ENCODE measurements around the gene SPEG. TPM values are rescaled to one million over a fixed set of nuclear protein-coding genes. Genes with fewer than 3 reads are reported as not detected.

SPEG gene
- total RNA-seq, 1 experiment from 2014 or later: 13.9 TPM

DNA sequence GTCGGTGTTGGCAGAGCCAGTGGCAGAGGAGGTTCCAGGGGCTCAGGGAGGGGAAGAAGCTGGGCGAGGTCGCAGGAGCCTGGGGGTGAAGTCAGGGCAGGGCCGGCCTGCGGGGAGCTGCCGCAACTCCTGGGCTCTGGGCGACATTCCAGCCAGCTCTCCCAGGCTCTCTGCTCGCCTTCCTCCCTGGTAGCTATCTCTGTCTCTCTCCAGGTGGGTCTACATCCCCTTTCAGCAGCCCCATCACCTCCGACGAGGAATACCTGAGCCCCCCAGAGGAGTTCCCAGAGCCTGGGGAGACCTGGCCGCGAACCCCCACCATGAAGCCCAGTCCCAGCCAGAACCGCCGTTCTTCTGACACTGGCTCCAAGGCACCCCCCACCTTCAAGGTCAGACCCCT is 27.0 kb downstream of the SPEG start:
- no peak for DNase-seq (ENCODE audit: low read depth)

DNA sequence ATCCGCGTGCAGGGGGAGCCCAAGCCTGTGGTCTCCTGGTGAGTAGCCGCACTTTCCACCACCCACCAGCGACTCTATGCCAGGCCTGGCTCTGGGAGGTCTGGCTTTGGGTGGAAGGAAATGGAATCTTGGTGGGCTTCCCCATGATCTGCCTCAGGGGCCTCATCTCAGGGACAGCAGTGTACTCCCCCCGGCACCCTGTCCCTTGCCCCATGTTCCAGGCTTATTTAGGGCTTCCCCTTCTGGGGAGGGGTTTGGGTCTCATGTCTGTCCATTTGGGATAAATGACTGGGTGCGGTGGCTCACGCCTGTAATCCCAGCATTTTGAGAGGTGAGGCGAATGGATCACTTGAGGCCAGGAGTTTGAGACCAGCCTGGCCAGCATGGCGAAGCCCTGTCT is 27.7 kb downstream of the SPEG start:
- DNase-seq (ENCODE audit: low read depth): no peak

DNA sequence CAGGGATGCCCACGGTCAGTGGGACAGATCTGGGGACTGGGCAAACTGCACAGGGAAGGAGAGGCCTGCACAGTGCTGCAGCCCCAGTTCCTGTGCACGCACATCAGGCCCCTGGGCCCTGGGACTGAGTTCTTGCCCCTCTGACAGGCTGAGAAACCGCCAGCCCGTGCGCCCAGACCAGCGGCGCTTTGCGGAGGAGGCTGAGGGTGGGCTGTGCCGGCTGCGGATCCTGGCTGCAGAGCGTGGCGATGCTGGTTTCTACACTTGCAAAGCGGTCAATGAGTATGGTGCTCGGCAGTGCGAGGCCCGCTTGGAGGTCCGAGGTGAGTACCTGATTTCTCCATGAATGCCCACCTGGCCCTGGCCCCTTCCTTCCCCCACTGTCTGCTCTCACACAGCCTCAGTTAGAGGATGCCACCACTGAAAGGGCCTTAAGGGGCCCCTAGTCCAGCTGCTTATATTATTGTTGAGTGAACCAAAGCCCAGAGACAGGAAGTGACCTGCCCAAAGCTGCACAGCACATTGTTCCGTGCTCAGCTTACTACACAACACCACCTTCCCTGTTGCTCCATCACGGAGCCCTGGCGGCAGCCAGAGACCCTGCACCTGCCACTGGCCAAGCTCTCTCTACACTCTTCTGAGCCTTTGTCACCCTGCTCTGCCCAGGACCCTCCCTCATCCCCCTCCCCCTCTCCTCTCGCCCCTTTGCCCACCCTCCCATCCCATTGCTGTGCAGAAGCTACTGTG is 29.8 kb downstream of the SPEG start:
- DNase-seq (ENCODE audit: low read depth): no peak

DNA sequence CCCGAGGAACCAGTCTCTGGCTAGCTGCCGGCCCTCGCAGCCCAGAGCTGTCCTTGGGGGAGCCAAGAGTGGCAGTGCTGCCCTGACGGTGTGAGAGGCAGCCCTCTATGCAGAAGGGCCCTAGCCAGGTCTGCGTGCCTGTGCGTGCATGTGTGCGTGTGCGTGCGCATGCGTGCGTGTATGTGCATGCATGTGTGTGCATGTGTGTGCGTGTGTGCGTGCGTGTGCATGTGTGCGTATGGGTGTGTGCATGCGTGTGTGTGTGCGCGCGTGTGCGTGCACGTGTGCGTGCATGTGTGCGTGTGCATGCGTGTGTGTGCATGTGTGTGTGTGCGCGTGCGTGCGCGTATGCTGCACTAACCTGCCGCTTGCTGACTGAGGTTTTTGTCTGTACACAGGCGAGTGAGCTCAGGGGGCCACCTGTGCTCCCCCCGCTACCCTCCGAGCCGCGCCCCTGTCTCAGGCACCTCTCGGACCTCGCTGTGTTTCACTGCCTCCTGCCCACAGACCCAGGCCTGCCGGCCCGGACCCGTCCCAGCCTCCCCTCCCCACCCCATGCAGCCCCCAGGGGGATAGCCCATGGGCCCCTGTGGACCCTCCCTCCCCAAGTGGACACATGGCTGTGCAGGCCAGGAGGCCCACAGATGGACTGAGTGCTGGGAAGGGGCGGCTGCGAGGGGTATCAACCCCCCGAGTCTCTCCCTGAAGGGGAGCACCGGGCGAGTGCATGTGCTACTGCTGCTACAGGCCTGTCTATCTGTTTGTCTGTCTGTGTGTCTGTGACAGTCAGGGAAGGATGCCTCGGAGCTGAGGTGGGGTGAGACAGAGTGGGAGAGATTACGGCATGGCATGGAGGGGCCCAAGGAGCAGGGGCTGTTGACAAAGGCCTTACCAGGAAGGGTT is 31.3 kb downstream of the SPEG start:
- no peak for DNase-seq (ENCODE audit: low read depth)

DNA sequence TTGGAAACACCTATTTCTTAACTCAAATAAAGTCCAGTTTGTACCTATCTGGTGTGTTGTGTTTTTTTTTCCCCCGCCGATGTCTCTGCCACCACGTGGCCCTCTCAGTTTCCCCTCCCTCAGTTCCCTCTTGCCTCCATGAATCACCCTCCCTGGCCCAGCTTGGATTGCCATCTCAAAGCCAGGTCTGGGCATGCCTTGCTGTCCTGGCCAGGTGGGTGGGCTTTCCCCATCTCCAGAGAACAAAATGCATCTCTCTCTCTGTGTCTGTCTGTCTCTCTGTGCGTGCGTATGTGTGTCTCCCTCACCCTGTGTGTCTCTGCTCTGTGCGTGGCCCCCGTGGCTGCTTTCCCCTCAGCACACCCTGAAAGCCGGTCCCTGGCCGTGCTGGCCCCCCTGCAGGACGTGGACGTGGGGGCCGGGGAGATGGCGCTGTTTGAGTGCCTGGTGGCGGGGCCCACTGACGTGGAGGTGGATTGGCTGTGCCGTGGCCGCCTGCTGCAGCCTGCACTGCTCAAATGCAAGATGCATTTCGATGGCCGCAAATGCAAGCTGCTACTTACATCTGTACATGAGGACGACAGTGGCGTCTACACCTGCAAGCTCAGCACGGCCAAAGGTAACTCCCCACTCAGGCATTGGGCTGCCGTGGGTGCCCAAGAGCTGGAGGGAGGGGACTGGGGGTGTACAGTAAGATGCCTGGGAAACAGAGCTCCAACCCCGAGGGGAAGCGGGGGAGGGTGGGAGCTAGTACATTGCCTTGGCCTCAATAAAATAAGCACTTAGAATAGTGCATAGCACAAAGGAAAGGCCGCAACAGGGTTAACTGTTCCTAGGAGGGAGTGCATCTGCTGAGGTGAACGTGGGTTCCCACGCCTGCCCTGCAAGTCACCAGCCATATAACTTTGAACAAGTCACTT is 32.4 kb downstream of the SPEG start:
- DNase-seq (ENCODE audit: low read depth): no peak

DNA sequence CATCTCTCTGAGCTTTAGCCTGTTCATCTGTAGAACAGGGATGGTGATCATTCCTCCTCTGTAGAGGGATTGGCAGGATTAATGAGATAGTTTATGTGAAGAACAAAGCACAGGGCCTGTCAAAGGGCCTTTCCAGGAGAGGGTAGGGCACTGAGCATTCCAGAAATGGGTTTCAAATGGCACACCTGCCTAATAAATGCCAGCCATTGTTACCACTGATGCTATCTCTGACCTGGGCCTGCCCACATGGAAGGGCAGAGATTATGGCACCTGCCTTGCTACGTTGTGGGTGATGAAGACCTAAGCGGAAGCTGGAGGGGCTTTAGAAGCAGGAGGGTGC is 33.1 kb downstream of the SPEG start:
- DNase-seq (ENCODE audit: low read depth): no peak

DNA sequence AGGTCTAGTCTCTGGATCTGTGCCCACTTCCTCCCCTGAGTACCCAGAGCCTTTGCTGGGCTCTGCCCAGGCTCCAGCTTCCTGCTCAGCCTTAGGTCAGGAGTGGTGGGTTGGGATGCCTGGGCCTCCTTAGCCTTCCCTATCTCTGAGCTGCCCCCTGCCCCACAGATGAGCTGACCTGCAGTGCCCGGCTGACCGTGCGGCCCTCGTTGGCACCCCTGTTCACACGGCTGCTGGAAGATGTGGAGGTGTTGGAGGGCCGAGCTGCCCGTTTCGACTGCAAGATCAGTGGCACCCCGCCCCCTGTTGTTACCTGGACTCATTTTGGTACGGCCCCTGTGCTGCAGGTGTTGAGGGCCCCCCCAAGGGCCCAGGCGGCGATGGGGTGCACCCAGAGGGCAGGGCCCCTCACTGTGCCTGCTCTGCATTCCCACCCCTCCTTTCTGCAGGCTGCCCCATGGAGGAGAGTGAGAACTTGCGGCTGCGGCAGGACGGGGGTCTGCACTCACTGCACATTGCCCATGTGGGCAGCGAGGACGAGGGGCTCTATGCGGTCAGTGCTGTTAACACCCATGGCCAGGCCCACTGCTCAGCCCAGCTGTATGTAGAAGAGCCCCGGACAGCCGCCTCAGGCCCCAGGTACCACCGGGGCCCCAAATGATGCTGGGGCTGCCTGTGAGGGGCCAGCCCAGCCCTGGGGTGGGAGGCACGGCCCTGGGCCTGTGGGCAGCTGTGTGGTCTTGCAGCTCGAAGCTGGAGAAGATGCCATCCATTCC is 34.0 kb downstream of the SPEG start:
- DNase-seq (ENCODE audit: low read depth): no peak

DNA sequence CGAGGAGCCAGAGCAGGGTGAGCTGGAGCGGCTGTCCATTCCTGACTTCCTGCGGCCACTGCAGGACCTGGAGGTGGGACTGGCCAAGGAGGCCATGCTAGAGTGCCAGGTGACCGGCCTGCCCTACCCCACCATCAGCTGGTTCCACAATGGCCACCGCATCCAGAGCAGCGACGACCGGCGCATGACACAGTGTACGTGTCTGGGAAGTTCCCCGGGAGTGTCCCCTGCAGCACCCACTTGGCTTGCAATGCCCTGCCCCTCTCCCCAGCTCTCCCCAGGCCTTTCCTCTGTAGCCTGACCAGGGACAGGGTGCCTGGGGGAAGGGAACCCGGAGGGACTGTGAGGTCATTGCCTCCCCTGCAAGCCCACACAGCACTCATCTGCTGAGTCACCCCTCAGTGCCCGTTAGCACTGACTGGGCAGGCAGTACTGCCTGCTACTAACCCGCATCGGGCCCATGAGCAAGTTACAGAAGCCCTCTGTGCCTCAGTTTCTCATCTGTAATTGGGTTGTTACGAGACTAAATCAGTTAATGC is 34.6 kb downstream of the SPEG start:
- peak; percentile 85 for DNase-seq (ENCODE audit: low read depth)

DNA sequence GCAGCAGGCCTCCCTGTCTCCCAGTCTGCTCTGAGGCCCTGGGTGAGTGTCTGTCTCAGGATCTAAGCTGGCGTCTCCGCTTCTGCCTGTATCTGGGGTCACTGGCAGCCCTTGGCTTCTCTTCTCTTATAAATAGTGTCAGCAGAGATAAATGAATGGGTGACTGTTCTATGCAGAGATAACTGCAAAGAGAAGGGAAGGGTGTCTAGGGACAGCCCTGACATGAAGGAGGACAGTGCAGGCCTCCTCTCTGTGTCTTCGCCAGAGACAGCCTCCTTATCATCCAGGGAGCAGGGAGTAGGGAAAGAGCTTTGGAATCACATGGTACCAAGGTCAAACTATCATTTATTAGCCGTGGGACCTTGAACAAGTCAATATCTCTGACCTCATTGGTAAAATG is 35.8 kb downstream of the SPEG start:
- DNase-seq (ENCODE audit: low read depth): no peak

DNA sequence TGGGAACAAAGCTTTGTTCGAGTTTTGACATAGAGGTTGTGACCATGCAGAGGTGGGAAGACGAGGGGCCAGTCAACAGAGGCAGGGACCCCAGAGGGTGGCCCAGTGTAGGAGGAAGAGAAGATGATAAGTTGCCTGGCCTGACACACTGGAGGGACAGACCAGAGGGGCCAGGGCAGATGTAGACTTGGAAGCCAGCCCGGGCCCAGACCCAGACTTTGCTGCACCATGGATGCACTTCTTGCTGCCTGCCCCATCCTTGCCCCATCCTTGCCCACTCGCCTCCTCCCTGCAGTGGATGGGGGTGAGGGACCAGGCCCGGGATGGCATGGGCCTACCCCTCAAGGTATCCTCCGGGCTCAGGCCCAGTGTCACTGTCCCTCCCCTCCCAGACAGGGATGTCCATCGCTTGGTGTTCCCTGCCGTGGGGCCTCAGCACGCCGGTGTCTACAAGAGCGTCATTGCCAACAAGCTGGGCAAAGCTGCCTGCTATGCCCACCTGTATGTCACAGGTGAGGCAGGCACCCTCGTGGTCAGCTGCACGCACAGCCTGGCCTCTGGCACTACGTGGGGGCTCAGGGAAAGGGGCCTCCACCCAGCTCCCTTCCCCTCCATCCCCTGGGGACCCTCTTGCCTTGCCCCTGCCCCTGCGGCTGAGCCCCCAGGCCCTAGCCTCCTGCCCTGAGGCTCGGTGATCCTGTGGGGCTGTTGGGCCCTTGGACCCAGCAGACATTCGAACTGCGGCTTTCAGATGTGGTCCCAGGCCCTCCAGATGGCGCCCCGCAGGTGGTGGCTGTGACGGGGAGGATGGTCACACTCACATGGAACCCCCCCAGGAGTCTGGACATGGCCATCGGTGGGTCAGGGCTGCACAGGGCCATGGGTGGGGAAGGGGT is 37.1 kb downstream of the SPEG start:
- DNase-seq (ENCODE audit: low read depth): no peak

DNA sequence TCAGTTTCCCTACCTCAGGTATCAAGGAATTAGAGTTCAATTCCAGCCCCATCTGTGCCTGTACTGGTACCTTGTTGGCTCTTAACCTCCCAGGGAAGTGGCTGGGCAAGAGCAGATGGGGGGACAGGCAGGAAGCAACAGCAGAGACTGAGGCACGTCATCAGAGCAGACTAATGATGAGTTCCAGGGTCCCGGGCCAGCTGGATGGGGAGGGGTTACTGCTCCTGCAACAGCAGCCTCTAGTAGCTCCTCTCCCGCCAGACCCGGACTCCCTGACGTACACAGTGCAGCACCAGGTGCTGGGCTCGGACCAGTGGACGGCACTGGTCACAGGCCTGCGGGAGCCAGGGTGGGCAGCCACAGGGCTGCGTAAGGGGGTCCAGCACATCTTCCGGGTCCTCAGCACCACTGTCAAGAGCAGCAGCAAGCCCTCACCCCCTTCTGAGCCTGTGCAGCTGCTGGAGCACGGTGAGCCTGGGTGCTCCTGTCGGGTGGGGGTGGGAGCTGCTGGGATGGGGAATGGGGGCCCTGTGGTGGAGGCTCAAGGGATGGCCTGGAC is 38.1 kb downstream of the SPEG start:
- no peak for DNase-seq (ENCODE audit: low read depth)

DNA sequence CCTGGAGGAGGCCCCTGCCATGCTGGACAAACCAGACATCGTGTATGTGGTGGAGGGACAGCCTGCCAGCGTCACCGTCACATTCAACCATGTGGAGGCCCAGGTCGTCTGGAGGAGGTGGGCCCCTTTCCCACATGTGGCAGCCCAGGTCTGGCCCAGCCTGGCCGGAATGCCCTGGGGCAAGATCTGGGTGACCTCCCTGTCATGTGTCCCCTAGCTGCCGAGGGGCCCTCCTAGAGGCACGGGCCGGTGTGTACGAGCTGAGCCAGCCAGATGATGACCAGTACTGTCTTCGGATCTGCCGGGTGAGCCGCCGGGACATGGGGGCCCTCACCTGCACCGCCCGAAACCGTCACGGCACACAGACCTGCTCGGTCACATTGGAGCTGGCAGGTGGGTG is 38.9 kb downstream of the SPEG start:
- DNase-seq (ENCODE audit: low read depth): no peak

DNA sequence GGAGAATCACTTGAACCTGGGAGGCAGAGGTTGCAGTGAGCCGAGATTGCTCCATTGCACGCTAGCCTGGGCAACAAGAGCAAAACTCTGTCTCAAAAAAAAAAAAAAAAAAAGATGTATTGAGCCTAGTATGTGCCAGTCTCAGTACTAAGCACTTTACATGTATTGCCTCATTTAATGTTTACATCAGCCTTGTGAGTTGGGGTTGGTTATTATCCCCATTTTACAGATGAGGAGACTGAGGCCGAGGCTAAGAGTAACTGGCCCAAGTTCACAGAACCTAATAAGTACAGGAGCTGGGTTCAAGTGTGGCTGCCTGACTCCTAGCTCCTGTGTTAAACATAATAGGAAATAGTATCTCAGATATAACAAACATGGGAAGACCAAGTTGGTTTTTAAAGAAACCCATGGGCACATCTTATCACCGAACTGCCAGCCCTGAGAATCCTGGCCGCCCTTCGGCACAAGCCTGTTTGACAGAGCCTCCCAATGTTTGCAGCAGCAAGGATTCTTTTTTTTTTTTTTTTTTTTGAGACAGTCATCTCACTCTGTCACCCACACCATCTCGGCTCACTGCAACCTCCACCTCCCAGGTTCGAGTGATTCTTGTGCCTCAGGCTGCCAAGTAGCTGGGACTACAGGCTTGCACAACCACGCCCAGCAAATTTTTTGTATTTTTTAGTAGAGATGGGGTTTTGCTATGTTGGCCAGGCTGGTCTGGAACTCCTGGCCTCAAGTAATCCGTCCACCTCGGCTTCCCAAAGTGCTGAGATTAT is 39.8 kb downstream of the SPEG start:
- no peak for DNase-seq (ENCODE audit: low read depth)

DNA sequence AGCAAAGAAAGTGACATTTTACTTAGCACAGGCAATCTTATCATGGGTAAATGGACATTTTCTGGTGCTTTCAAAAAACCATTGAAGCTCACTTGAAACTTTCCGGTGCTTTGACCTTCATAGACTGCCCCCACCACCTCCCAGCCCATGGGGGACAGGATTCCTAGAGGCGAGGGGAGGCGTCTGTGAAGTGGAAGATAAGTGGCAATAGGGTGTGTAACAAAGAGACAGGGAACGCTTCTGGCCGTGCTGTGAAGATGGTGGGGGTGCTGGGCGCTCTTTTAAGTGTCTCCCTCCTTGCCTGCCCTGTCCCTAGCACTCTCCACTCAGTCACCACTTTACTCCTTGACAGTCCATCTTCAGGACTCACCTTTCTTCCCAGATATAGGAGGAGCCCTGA is 40.6 kb downstream of the SPEG start:
- no peak for DNase-seq (ENCODE audit: low read depth)

DNA sequence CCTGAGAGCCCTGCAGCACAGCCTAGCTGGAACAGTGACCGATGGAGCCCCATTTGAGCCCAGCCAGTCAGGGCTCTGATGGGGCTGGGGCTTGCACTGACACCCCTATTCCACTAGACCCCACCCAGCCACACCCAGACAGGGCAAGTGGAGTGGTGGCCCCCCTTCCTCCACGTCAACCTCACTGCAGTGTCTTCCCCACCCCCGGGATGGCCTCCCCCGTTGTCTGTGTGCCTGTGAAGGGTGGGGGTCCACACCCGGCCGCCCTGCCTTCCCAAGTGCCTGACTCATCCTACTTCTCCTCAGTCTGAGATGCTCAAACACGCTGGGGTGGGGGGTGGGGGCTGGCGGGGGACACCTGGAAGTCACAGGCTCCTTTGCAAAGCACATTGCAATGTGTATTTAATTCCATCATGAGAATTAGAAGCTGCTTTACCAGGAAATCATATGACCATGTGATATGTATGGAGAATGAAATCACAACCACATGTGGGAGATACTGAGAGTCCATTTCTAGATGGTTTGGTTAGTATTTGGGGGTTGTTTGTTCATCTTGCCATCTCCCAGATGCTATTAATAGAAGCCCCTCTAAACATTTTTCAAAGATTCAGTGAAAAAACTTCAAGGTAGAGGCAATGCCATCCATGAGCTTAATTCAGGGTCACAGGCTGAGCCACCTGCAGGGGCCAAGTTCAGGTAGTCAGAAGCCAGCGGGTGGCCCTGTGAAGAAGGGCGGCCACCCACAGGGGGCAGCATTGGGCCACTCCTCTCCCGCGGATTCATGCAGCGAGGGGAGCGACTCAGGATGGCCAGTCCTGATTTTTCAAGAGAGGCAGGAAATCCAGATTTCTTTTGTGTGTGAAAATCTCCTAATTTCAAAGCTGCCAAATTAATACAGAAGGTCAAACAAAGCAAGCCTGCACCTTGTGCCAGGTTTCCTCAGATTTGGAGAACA is 41.3 kb downstream of the SPEG start:
- DNase-seq (ENCODE audit: low read depth): no peak

DNA sequence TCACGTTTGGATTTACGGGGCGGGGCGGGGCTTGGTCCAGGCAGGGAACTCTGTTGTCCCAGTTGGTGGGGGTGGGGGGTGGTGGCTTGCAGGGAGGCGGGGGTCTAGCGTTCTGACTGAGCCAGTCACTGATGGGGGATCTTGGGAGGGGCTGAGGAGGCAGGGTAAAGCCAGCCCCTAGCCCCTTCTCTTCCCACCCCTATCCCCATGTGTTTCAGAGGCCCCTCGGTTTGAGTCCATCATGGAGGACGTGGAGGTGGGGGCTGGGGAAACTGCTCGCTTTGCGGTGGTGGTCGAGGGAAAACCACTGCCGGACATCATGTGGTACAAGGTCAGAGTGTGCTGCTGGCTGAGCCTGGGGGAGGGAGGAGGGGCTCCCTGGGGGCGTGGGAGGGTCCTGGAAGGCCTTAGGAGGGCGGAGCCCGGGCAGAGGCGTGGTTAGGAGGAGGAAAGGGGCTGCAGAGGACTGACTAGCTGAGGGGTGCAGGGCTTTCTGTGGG is 42.1 kb downstream of the SPEG start:
- no peak for DNase-seq (ENCODE audit: low read depth)

DNA sequence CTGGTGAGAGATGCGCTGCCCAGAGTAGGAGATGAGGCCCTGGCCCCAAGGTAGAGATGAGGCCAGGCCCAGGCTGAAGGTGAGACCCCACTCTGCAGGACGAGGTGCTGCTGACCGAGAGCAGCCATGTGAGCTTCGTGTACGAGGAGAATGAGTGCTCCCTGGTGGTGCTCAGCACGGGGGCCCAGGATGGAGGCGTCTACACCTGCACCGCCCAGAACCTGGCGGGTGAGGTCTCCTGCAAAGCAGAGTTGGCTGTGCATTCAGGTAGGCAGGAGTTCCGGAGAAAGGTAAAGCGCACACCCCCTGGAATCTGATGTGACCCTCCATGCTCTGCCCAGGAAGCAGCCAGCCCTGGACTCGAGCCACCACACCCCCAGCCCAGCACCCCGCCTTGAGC is 42.5 kb downstream of the SPEG start:
- no peak for DNase-seq (ENCODE audit: low read depth)

DNA sequence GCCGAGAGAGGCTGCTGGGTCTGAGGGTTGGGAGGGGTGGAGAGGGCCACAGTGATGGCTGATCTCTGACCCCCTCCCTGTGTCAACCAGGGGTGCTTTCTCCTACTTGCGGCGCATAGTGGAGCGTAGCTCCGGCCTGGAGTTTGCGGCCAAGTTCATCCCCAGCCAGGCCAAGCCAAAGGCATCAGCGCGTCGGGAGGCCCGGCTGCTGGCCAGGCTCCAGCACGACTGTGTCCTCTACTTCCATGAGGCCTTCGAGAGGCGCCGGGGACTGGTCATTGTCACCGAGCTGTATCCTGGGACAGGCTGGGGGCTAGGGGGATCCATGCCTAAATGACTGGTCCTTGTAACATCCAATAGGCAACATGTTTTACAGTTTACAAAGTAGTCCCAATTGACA is 43.2 kb downstream of the SPEG start:
- no peak for DNase-seq (ENCODE audit: low read depth)

All from M059J (cell line).